Amniotic stem cell (primary cell): Measurements from ENCODE around the gene TMEM161A.
"Not testable (repeated sequence)": the region's sequence is repeated elsewhere in the genome, so short reads cannot be mapped to it uniquely, and the experiment has no call there.

Source experiments
- DNase-seq: peaks from one replicate; lab custom pipeline; 2025; lab: John Stamatoyannopoulos, UW

TMEM161A gene

DNA sequence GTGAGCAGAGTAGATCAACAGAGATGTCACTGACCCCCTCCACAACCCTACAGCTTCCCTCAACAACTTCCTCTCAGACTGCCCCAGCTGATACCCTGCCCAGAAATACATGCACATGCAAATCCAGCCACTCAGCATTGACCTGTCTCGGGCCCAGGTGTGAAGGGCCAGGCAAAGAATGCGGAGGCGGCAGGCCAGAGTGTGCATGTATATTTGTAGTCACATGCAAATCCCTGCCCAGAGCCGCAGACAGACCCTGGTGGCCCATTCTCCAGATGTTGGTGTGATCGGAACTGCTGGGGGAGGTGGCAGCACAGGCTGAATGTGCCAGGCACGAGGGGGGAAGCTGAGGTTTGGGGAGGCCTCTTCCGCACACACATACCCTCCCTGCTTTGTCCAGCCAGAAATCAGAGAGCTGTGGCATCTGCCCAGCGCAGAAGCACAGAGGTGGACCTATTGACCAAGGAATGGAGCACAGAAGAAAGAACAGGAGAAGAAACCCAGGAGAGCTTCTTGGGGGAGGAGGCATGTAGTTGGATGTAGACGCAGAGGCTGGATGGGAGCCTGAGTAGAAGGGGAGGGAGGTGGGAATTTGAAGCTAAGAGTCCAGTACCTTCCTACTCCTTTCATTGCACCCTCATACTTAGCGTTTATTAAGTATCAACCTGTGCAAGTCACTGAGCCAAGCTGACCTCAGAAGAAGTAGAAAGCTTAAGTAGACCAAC is 17.4 kb upstream of the TMEM161A start:
- DNase-seq: no peak

DNA sequence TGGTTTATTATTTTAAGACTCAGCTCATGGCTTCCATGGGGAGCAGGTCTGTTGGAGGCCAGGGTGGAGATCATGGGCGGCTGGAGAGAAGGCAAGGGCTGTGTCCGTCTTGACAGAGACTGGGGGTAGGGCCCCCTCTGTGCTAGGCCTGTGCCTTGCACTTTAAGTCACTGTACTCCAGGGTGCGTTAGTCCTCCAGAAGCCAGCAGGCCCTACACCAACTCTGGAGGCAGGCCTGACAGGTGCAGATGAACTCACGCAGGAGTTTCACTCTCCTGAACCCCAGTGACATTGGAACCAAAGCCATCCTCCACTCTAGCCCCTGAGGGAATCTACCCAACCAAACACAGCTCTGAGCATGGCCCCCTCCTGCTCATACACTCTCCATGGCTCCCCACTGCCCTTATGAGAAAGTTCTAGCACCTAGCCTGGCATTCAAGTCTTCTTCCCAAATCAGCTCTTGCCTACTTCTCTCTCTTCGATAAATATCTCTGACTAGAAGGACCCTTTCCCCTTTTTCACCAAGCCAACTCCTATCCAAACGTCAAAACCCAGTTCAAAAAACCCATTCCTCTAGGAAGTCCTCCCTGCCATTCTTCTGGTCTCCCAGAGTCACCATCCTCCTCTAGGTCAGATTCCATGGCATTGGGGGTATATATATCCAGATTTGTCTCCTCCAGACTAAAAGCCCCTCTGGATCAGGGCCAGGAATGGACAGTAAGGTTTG is 16.7 kb upstream of the TMEM161A start:
- DNase-seq: no peak

DNA sequence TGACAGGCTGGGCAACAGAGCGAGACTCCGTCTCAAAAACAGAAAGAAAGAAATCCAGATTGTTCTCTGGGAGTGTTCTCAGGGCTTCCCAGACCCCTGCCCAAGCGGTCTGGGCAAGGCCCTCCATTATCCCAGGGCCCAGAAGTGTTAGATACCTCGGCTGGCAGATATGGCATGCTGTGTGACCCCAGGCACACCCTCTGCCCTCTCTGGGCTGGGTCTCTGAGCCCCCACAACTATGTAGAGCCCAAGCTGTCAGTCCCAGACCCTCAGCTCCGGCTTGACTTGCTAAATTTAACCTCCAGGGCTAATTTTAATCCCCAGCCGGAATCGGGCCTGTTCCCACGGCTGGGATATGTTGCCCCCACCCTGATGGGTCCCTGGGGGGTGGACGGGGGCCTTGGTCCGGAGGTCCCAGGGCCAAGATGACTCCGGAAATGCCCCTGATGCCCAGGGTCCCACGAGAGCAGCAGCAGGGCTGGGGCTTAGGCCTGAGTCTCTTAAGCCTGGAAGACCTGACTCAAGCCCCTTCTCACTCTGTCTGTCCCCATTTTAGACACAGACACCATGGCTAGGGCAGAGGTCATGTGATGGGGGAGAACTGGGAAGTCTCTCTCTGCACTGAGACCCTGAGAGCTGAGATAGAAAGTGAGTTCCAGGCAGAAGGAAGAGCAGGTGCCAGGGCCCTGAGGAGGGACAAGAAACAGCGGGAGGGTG is 14.5 kb upstream of the TMEM161A start:
- DNase-seq: no peak

DNA sequence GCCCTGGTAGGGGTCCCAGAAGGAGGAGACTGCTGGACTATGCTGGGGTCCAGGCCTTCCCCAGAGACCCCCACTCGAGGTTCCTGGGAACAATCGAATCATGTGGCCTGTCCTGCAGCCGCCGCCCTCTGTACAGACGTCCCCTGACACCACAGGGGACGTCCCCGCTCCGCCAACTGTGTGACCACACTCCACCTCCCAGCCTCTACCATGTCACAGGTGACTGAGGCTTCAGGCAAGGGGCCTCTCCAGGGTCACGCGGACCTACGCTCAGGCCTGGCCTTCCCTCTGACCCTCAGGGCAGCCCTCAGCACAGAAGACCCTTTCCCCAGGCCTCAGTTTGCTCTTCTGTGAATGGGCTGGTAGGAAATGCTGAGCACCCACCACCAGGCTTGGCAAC is 13.1 kb upstream of the TMEM161A start:
- DNase-seq: no peak

DNA sequence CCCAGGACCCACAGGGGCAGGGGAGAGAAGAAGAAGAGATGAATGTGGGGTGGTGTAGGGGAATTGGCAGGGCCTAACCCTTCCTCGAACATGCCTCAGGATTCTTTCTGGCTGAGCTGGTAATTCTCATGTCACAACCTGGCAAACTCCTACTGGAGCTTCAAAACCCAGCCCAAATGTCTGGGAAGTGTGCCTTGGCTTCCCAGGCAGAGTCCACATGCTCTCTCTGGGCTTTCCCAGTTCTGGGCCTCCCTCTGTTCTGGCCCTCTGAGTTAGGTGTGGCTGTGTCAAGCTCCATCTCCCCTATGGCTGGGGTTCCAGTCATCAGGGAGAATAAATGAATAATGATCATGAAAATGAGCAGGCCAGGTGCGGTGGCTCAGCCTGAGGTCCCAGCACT is 11.2 kb upstream of the TMEM161A start:
- DNase-seq: no peak

DNA sequence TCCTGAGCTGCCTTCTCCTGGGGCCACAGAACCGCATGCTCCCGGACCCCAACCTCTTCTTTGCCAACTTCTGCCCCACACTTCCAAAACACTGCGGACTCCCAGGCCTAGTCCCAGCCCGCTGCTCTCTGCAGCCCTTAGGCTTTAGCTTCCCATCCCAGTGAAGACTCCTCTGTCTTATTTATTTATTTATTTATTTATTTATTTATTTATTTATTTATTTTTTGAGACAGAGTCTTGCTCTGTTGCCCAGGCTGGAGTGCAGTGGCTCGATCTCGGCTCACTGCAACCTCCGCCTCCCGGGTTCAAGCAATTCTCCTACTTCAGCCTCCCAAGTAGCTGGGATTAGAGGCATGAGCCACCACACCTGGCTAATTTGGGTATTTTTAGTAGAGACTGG is 10.2 kb upstream of the TMEM161A start:
- not testable (repeated sequence) for DNase-seq

DNA sequence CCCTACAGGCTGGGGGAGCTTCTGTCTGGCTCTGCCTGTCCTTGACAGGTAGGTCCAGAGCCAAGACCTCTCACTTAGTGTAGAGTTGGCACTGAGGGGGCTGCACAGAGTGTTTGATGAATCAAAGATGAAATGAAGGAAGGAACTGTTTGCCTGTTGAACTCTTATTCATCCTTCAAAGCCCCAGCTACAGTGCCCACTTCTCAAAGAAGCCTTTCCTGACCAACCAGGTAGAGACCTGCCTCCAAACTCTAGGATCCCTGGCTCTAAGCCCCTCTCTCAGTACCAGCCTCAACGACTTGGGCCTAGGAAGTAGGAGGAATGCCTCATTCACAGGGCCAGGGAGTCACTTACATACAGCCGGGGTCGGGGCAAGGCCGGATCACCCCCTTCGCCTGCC is 9.1 kb upstream of the TMEM161A start:
- DNase-seq: no peak

DNA sequence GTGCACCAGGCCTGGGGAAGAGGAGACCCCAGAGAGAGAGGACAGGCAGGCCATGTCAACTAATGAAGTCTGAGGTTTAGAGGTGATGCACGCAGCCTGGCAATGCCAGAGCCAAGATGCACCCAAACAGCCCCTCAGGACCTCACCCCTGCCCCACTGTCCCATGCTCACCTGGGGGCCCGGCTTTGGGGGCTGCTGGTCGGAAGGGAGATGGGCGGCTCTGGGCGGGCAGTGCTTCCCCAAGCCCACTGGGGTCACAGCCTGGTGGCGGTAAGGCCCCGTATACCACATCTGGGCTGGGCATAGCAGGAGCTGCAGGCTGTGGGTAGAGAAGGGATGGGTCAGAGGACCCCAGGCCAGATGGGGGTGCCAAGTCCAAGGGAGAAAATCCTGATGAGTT is 8.6 kb upstream of the TMEM161A start:
- no peak for DNase-seq

DNA sequence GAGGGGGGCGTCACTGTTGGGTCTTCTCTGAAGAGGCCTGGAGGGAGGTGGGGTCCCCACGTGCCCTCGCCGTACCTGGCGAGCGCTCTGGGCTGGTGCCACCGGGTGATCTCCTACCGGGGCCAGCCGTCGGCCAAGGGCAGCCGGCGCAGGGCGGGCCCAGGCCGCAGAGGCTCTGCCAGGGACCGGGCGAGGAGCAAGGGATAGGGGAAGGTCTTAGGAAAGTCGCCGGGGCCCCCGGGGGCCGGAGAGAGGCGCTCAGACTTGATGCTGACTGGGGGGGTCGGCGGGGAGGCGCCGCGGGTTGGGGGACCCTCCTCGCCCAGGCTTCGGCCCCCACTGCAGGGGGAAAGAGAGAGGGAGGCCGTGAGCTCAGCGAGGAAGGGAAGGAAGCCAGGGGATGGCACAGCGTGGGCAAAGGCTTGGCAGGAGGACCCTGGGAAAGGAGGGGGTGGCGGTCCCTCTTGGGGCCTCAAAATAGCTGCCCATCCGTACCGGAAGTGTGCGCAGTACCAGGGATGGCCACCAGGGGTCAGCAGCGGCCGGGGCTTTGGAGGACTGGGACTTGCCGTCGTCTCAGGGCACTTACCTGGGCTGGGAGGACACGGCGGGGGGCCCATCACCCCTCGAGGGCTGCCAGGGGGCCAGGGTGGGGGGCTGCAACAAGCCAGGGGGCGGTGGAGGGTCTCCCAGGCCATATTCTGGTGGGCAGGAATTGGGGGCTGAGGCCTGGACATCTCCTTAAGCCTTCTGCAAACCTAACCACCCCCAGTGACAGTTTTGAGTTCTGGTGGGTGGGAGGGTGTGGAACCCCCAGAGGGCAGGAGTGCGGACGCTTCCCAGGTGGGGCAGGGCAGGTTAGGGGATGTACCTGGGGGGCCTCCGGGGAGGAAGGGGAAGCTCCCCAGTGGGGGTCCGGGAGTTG is 7.7 kb upstream of the TMEM161A start:
- no peak for DNase-seq

DNA sequence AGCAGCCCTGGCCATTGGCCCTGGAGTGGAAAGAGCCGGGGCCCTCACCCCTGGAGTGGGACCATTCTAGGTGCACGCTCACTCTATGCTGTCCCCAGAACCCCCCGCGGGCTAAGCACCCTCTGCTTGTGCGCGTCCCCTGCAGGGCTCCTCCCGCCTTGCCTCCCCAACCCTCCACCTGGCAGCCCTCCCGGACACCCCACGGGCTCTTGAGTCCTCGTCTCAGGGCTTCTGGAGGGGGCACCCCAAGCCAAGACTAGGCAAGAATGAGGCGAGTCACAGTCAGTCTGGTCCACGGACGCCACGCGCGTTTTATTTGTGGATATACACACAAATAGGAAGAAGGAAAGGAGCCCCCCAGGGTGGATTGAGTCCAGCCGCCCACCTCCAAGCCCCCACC is 7.0 kb upstream of the TMEM161A start:
- no peak for DNase-seq

DNA sequence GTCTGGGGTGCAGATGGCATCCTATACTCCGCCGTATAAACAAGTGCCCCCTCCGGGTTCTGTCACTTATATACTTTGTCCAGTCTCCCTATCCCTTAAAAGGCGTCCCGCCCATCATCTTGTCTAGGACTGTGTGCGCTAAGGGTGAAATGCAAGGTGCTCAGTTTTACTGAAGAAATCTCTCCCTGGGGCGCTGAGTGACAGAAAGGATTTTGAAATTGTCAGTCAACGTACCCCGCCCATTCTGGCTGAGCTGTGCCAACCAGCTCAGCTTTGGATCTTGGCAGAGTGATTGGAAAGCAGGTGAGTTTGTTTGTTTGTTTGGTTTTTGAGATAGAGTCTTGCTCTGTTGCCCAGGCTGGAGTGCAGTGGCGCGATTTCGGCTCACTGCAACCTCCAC is 4.1 kb upstream of the TMEM161A start:
- DNase-seq: no peak

DNA sequence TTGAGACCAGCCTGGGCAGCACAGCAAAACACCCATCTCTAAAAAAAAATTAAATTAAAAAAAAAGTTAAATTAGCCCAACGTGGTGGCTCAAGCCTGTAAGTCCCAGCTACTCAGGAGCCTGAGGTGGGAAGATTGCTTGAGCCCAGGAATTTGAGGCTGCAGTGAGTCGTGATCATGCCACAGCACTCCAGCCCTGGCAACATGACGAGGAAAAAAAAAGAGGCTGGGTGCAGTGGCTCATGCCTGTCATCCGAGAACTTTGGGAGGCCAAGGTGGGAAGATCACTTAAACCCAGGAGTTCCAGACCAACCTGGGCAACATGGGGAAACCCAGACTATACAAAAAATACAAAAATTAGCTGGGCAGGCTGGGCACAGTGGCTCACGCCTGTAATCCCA is 2.2 kb upstream of the TMEM161A start:
- DNase-seq: no peak

DNA sequence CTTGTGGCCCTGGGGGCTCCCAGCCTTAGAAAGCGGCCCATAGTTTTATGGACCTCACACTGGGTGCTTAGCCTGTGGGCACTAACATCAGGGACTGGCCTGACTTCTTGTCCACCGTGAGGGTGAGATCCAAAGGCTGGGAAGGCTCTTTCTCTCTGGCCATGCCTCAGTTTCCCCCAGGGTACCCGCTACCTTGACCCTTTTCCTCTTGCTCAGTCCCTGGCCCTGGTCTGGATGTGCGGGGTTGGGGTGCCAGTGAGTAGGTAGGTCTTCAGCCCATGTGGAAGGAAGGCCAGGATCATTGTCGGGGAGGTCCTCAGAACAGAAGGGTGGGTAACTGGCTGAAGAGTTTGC is 1.6 kb upstream of the TMEM161A start:
- no peak for DNase-seq

DNA sequence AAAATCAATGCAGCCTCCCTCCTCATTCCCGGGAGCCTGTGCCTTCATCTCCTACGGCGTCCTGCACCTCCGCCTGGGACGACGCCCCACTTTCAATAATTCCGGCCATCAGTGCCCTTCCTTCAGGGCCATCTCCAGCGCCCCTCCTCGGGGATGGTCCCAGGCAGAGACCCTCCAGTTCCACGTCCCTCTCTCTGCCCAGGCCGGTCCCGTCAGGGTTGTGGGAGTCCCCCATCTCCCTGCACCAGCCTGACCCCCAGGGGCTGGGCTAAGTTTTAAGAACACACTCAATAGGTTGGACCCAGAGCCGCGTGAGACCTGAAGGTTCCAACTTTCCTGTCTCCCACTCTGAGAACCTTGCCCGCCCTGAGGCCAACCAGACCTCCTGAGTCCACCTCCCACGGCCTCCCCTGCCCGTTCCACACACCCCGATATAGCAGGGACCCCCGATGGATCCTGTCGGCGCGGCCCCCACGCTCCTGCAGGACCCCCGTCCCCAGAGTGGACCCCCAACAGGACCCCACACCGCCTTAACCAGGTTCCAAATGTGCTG is 646 bp downstream of the TMEM161A start:
- DNase-seq: no peak

DNA sequence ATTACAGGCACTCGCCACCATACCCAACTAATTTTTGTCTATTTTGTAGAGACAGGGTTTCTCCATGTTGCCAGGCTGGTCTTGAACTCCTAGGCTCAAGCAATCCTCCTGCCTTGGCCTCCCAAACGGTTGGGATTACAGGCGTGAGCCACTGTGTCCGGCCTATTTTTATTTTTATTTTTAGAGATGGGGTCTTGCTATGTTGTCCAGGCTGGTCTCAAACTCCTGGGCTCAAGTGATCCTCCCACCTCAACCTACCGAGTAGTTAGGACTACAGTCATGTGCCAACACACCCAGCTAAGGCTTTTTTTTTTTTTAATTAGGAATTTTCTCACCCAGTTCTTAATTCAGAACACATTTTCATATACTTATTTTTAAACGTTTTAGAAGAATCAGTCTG is 2.6 kb downstream of the TMEM161A start:
- DNase-seq: not testable (repeated sequence)

DNA sequence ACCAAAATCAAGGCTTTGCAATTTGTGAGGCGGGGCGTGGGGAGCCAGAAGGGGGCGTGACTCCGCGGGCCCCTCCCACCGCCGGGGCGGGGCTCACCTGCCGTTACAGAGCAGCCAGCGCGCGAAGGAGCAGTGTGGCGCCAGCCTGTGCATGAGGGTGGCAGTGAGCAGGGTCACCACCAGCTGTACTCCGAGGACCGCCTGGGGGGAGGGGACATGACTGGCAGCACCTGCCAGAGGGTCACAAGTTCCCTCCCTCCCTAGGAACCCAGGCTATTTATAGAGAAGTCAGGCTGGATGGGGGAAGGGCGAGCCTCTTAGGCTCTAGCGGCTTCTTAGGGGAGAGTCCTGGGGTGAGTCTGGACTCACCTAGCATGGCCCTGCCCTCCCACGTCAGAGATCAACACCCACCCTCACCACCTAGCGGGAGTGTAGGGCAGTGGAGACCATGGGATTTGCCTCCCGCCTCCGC is 3.6 kb downstream of the TMEM161A start:
- DNase-seq: no peak

DNA sequence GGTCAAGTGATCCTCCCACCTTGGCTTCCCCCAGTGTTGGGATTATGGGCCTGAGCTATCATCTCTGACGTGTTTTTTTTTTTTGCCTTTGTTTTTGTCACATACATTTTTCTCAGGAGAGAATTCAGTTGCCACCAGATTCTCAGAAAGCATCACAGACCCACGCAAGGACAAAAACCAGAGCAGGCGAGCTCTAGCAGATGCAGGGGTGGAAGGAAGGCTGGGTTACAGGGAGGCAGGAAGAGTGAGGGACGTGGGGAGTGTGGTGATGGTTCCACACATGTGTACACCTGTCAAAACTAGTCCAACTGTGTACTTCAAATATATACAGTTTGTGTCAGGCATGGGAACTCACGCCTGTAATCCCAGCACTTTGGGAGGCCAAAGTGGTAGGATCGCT is 4.3 kb downstream of the TMEM161A start:
- DNase-seq: no peak

DNA sequence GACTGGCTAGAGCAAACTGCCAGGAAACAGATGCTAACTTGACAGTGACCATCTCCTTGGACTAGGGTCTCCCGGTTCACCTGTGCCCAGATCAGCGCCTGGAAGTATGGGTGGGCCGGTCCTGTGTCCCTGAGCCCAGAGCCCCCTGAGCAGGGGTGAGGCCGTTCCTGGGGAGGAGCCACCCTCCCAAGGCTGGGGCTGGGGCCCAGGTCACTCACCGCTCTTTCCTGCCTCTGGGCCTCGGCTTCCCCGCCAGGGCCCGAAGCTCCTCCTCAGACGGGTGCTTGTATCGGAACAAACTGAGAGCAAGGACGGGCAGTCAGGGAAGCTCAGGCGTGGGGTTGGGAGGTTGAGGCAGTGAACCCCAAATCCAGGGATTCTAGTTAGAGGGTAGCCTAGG is 5.4 kb downstream of the TMEM161A start:
- no peak for DNase-seq

DNA sequence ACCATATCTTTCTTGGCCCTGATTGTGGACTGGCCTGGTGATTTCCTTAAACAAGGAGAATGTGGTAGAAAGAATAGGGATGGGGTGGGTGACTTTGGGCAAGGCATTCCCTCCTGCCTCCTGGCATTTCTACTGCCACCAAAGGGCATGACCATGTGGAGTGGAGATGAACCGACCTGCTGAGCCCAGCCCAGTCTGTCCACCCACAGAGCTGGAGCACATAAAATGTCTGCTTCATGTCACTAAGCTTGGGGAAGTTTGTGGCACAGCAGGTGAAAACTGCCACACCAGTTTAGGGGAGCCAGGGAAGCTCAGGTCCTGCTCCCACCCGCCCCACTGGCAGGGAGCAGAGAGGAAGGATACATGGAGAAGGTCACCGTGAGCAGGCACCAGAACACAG is 6.3 kb downstream of the TMEM161A start:
- no peak for DNase-seq

DNA sequence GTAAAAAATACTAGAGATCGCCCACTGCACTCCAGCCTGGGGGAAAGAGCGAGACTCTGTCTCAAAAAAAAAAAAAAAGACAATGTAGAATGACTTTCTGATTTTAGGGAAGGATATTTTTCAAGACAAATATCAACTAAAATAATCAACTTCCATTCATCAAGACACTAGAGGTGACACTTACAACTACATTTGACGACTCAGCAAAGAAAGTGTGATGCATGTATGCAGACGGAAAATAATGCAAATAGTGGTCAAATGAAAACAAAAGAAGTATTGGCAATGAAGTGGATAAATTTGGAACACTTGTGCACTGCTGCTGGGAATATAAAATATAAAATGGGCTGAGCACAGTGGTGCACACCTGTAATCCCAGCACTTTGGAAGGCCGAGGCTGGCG is 12.2 kb downstream of the TMEM161A start:
- DNase-seq: no peak

DNA sequence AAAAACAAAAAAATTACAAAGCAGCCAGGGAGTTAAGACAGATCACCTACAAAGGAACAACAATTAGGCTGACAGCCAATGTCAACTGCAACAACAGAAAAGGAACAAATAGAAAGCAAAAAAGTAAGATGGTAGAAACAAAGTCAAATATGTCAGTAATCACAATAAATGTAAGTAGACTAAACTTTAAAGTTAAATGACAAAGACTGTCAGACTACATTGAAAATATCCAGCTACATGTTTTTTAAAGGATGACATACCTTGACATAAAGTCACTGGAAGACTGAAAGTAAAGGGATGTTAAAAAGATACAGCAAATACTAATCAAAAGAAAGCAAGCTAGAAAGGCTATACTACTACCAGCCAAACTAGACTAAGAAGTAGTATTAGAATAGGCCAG is 14.9 kb downstream of the TMEM161A start:
- DNase-seq: no peak

DNA sequence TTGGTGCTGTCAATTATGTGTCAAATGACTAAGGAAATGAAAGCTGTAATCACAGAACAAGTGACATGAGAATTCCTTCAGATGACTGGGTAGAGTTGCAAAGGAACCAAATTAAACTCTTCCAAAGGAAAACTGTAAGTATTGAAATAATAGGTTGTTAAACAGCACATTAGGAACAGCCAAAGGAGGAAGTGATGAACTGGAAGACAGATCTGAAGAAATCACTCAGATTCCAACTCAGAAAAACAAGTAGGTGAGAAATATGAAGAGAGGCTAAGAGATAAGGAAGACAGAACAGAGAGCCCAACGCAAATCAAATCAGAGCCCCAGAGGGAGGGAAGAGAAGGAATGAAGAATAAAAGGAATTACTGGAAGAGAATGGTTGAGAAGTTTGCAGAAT is 15.4 kb downstream of the TMEM161A start:
- DNase-seq: no peak
